T-helper 1 cell treated with Interleukin-12 subunit alpha and Interleukin-12 subunit beta and Interleukin-4 antibody, amounts not matched to agents 30 μg/mL and 1 μg/mL, for 36 hours (primary cell): ENCODE data around the gene CCR7.
"Not testable (repeated sequence)": the region's sequence is repeated elsewhere in the genome, so short reads cannot be mapped to it uniquely, and the experiment has no call there.

Experiments
- H3K27ac Mint-ChIP-seq: one replicate; pipeline ENCODE4 v1.8.0; 2021; ENCODE audit warnings: mild to moderate bottlenecking, mixed read lengths
- H3K27me3 Mint-ChIP-seq: one replicate; pipeline ENCODE4 v1.8.0; 2021; ENCODE audit warnings: low read depth, mixed read lengths
- H3K36me3 Mint-ChIP-seq: one replicate; pipeline ENCODE4 v1.8.0; 2021; ENCODE audit warnings: low read depth, mixed read lengths
- H3K4me1 Mint-ChIP-seq: one replicate; pipeline ENCODE4 v1.8.0; 2021; ENCODE audit warnings: low read depth, mixed read lengths
- H3K4me3 Mint-ChIP-seq: one replicate; pipeline ENCODE4 v1.8.0; 2021; ENCODE audit warnings: mild to moderate bottlenecking, moderate library complexity, mixed read lengths
- H3K9me3 Mint-ChIP-seq: one replicate; pipeline ENCODE4 v1.8.0; 2021; ENCODE audit warnings: mixed read lengths

The CCR7 gene

DNA sequence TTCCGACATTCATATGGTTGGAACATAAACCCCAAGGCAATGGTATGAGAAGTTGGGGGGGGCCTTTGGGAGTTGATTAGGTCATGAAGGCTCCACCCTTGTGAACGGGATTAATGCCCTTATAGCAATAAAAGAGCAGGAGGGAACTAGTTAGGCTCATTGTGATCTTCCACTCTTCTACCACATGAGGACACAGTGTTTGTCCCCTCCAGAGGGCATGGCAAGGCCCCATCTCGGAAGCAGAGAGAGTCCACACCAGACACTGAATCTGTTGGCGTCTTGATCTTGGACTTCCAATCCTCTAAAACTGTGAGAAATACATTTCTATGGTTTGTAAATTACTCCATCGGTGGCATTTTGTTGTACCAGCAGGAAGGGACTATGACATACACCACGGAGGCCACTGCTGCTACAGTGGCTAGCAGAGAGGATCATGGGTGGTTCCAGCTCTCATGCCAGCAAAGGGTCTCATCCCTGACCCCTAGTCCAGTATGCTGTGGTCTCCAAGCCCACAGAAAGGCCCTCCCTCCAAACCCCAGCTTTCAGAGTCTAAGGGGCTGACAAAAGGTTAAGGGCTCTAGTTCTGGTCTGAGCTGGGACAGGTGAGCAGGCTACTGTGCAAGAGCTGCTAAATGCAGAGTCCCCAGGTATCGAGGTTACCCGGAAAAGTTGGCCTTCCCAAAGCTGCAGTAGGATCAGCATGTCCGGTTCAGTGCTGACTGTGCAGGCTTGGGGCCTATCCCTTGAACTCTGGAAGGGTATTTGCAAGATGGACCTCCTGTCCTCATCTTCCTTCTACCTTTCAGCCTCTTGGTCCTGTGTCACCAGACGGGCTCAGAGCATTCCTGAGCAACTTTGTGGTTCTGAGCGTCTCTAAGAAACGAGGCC is 12.2 kb downstream of the CCR7 start:
- H3K27me3 Mint-ChIP-seq: no peaks in the 10 kb centered on the region
- H3K36me3 Mint-ChIP-seq: peaks cover 69% of the 10 kb centered on the region
- H3K4me1 Mint-ChIP-seq: peaks cover 78% of the 10 kb centered on the region
- no peaks in the 10 kb centered on the region for H3K9me3 Mint-ChIP-seq
- peak overlapping the region; percentile 86 for H3K27ac Mint-ChIP-seq
- no peak overlapping the region for H3K4me3 Mint-ChIP-seq

DNA sequence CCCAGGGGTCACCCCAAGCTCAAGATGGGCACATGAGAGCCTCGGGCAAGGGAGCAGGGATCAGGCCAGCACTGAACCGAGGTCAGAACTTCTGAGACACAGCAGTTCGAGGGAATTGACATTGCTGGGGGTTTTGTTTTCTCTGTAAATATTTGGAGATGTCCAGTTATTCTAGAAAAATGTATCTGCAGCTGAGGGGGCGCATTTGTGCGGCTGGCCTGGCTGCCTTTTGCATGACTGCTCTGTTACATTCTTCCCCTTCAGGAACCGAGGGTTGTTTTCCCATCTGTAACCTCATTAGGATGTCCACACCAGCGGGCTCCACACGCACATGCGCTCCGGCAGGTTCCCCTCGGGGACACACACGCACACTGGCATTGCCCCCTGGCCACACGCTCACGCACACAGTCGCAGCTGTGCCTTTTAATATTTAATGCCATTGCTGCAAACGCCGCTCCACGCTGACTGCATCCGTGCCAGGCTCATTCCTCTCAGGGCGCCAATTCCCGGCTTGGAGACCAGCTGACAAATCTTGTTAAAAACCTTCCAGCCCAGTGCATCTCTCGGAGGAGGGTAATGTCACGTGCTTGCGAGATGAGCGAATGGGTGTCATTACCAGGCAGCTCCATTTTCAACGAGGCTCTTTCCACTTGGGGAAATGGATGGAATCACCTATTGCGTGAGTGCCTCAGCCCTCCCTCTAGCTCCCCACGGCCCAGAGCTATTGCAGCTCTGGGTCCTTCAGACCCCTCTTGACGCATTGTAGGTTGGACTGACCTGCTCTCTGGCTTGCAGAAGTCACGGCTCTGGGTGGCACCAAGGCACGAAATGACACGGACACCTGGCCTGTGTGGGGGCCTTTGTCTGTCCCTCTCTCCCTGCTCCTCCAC is 13.1 kb downstream of the CCR7 start:
- Mint-ChIP-seq H3K4me3 (no peak overlapping the region), H3K9me3 (no peaks in the 10 kb centered on the region), H3K27me3 (no peaks in the 10 kb centered on the region), H3K27ac (peak overlapping the region; percentile 26), H3K4me1 (peaks cover 82% of the 10 kb centered on the region), H3K36me3 (peaks cover 63% of the 10 kb centered on the region)

DNA sequence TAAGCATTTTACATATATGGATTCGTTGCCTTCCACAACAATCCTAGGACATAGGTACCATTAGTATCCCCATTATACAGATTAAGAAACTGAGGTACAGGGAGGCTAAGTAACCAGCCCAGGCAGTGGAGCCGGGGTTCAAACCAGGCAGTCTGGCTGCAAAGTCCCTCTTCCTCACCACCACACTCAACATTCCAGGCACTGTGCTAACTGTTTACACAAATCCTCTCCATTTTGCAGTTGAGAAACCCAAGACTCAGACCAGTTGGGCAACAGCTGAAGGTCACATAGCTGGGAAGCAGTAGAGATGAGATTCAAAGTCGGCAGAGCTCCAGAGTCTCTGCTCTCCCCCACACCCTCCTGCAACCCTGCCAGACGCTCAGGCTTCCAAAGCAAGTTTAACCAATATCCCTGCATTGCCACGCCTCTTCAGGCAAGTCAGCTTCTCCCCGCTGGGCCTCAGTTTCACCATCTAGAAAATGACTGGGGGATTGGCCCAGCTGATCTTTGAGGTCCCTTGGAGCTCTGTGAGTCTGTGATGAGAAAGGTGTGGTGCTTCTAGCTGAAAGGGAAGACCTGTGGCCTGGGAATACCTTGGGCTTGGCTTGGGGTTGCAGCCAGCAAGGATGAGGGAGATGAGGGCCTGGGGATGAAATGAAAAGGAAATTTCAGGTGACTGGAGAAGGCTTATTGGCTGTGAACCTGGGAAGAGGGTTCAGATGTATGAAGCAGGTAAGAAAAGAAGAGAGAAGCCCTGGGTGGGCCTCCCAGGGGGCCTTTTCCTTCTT is 14.0 kb downstream of the CCR7 start:
- H3K27ac Mint-ChIP-seq: no peak overlapping the region
- H3K36me3 Mint-ChIP-seq: peaks cover 58% of the 10 kb centered on the region
- H3K4me3 Mint-ChIP-seq: no peak overlapping the region

DNA sequence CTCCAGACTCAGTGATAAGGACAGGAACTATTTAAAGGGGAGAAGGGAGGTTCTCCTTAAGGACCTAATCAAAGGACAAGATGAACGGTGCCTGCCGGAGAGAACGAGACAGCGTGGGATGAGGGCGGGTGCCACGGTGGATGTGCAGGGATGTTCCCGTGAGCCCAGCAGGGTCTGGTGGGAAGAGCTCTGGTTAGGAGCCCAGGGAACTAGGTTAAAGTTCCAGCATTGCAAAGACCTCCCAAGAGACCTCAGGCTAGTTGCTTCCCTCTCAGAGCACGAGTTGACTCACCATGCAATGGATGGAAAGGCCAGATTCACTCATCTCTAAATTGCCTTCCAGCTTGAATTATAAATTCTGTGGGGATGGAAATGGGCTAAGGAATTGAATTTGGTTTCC is 14.7 kb downstream of the CCR7 start:
- H3K27ac Mint-ChIP-seq: no peak overlapping the region
- H3K36me3 Mint-ChIP-seq: peaks cover 53% of the 10 kb centered on the region
- H3K4me3 Mint-ChIP-seq: no peak overlapping the region
- peaks cover 75% of the 10 kb centered on the region for H3K4me1 Mint-ChIP-seq
- no peaks in the 10 kb centered on the region for H3K9me3 Mint-ChIP-seq
- no peaks in the 10 kb centered on the region for H3K27me3 Mint-ChIP-seq

More for the DNA sequence above, 14.0 kb downstream of the CCR7 start:
- no peaks in the 10 kb centered on the region for H3K27me3 Mint-ChIP-seq
- H3K9me3 Mint-ChIP-seq: no peaks in the 10 kb centered on the region
- peaks cover 81% of the 10 kb centered on the region for H3K4me1 Mint-ChIP-seq

DNA sequence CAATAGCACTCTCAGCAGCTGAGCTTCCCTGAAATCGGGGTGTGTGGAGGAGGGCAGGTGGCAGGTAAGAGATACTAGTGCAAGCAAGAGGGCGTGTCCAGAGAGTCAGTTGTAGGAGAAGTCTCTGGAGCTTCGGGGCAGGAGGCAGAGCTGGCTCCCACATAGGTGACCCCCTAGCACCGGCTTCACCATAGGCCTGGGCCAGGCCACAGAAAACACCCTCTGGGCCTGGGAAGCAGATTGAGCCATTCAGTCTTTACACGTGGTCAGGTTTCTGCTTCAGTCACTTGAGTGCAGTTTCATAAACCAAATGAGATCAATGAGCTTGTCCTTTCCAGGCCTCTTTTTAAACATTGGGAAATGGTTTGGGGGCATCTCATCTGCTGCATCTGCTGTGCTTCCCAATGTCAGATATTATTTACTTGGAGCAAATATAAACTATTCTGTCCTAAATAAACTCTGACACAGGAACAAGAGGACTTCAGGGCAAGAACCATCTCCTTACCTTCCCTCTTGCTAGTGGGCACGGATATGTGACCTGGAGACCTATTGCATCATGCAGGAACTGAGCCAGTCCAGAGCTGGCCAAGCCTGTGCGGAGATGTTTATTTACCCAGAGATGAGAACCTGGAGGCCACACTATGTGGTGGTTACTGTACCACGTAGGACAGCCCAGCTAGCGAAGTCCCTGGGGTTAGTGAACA is 16.1 kb downstream of the CCR7 start:
- H3K36me3 Mint-ChIP-seq: peaks cover 42% of the 10 kb centered on the region
- no peak overlapping the region for H3K4me3 Mint-ChIP-seq
- peaks cover 2% of the 10 kb centered on the region for H3K27me3 Mint-ChIP-seq
- H3K27ac Mint-ChIP-seq: peak overlapping the region; percentile 45
- H3K4me1 Mint-ChIP-seq: peaks cover 63% of the 10 kb centered on the region
- no peaks in the 10 kb centered on the region for H3K9me3 Mint-ChIP-seq

DNA sequence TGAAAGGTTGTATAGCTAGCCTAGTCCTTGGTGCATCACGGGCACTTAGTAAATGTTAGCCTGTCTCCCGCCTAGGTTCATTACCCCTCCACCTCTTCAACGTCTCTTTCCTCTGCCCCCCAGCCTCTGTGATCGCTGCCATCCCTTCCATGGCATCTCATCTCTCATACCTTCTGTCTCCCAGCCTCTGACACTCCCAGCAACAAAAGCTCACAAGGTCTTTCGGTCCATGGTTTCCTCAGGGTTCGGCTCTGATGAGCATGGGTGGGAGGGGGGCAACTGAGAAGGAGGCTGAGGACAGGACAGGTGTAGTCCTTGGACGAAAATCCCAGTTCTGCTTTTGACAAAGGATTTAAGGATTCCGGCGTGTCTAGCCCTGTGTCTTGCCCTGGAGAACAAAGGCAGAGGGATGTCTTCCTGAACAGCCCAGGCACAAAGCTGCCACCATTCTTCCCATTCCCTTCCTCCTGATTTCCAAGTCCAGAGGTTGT is 16.7 kb downstream of the CCR7 start:
- Mint-ChIP-seq H3K4me1 (peaks cover 57% of the 10 kb centered on the region), H3K27ac (peak overlapping the region; percentile 61), H3K36me3 (peaks cover 36% of the 10 kb centered on the region), H3K9me3 (no peaks in the 10 kb centered on the region), H3K27me3 (peaks cover 2% of the 10 kb centered on the region), H3K4me3 (no peak overlapping the region)

DNA sequence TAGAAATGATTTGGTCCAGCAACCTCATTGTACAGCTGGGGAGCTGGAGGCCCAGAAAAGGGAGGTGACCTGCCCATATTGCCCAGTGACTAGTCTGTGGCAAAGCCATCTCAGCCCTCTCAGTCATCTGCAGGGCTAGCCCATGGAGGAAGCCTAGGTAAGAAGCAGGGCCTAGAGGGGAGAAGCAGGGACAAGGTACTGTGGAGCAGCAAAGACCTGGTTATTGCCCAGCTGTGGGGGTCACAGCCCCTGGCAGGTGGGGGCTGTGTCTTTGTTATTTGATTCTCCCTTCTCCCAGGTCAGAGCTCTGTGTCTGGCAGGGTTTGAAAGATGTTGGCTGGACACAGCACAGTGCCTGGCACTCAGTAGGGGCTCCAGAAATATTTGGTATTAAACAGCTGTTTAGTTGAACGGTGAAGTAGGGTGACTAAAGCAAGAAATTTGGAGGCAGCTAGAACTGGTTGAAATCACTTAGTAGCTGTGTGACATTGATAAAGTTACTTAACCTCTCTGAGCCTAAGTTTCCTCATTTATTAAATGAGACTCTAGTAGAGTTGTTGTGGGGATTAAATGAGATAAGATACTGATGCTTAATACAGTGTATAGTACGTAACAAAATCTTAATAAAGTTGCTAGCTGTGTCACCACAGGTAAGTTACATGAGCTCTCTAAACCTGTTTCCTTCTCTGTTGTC is 17.3 kb downstream of the CCR7 start:
- H3K36me3 Mint-ChIP-seq: peaks cover 31% of the 10 kb centered on the region
- no peak overlapping the region for H3K4me3 Mint-ChIP-seq
- peaks cover 2% of the 10 kb centered on the region for H3K27me3 Mint-ChIP-seq
- H3K4me1 Mint-ChIP-seq: peaks cover 57% of the 10 kb centered on the region
- H3K9me3 Mint-ChIP-seq: no peaks in the 10 kb centered on the region
- H3K27ac Mint-ChIP-seq: peak overlapping the region; percentile 61

DNA sequence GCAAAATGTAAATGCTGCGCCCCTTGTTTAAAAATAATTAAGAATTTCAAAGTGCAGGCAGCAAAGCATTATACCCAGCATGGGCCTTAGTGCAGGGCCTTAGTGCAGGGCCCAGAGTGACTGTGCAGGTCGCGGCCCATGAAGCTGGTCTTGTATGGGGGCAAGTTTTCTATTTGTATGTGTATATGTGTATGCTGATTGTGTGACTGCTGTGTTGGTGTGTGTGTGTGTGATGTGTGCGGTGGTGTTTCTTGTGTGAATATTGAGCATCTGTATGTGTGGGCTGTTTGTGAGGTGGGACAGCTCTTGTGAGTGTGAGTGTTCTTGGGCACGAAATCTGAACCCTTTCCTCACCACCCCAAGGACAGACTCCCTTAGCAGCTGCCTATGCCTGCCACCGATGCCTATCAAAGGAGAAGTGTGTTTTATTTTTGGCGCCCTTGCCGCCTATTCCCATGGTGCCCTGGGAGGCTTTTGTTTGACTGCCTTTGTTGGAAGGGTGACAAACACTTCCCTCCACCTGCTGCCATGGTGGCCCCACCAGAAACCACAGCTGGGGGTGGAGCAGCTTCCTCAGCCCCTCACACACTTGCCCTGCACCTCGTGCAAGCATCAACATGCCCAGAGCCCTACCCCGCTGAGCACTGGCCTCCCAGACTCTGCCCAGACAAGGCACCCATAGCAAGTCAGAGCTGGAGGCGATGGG is 18.0 kb downstream of the CCR7 start:
- peak overlapping the region; percentile 5 for H3K4me3 Mint-ChIP-seq
- H3K4me1 Mint-ChIP-seq: peaks cover 56% of the 10 kb centered on the region
- no peaks in the 10 kb centered on the region for H3K9me3 Mint-ChIP-seq
- H3K27me3 Mint-ChIP-seq: peaks cover 2% of the 10 kb centered on the region
- peaks cover 24% of the 10 kb centered on the region for H3K36me3 Mint-ChIP-seq
- peak overlapping the region; percentile 32 for H3K27ac Mint-ChIP-seq

DNA sequence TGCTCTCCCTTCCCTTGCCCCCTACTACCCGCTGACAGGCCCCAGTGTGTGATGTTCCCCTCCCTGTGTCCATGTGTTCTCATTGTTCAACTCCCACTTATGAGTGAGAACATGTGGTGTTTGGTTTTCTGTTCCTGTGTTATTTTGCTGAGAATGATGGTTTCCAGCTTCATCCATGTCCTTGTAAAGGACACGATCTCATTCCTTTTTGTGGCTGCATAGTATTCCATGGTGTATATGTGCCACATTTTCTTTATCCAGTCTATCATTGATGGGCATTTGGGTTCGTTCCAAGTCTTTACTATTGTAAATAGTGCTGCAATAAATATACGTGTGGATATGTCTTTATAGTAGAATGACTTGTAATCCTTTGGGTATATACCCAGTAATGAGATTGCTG is 18.8 kb downstream of the CCR7 start:
- H3K4me3 Mint-ChIP-seq, H3K9me3 Mint-ChIP-seq, H3K27me3 Mint-ChIP-seq, H3K27ac Mint-ChIP-seq: not testable (repeated sequence)
- peaks cover 61% of the 10 kb centered on the region for H3K4me1 Mint-ChIP-seq
- H3K36me3 Mint-ChIP-seq: peaks cover 20% of the 10 kb centered on the region

DNA sequence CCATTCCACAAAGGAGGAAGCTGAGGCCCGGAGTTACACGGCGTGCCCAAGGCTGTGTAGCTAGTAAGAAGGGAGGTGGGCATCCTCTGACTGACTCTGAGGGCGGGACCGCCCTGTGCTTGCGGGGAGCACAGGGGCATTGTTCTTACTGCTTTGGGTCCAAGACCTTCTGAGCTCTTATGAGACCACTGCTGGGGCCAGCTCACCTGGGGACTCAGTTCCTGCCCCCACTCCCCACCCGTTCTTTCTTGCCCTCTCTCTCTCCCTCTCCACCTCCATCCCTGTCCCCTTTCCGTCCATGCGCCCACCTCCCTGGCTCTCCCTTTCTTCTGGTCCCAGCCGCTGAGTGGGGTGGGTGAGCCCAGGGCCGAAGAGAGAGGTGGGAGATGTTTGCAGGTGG is 19.6 kb downstream of the CCR7 start:
- H3K36me3 Mint-ChIP-seq: peaks cover 12% of the 10 kb centered on the region
- H3K27me3 Mint-ChIP-seq: peaks cover 2% of the 10 kb centered on the region
- no peak overlapping the region for H3K4me3 Mint-ChIP-seq
- H3K4me1 Mint-ChIP-seq: peaks cover 61% of the 10 kb centered on the region
- H3K27ac Mint-ChIP-seq: no peak overlapping the region
- no peaks in the 10 kb centered on the region for H3K9me3 Mint-ChIP-seq

DNA sequence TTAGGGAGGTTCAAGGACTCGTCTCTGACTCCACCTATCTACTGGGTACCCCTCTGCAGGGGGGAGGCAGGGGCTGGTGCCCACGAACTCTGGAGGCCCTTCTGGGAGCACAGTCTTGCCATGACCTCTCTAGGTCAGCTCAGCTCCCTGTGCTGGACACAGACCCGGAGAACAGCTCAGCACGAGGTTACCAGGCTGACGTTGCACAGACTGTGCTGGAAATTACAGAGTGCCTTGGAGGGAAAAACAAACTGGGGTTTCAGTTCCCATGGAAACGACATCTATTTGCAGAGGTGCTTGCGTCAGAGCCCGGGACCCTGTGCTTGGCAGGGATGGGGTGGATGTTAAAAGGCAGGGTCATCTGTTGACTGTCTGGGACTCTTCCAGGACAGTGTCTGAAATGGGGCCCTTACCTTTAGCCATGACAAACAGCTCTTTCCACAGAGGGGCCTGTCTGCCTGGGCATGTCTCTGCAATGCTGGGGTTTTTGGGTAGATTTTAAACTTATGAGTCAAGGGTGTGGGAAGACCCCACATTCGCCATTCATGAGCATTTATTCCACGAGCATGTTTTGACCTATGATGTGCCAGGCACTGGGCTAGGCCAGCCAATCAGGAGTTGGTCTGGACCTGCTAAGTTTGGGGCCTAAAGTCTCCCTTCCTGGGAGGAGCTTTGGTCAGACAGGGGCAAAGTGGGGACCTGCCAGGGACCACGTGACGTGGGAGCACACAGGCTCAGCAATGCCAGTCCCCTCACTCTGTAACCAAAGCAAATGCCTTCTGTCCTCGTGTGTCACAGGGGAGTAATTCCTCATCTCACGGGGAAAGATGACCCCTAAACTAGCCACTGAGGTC is 22.5 kb downstream of the CCR7 start:
- H3K27ac Mint-ChIP-seq: peak overlapping the region; percentile 38
- no peaks in the 10 kb centered on the region for H3K9me3 Mint-ChIP-seq
- peaks cover 2% of the 10 kb centered on the region for H3K27me3 Mint-ChIP-seq
- H3K4me1 Mint-ChIP-seq: peaks cover 65% of the 10 kb centered on the region
- no peak overlapping the region for H3K4me3 Mint-ChIP-seq
- H3K36me3 Mint-ChIP-seq: peaks cover 6% of the 10 kb centered on the region

DNA sequence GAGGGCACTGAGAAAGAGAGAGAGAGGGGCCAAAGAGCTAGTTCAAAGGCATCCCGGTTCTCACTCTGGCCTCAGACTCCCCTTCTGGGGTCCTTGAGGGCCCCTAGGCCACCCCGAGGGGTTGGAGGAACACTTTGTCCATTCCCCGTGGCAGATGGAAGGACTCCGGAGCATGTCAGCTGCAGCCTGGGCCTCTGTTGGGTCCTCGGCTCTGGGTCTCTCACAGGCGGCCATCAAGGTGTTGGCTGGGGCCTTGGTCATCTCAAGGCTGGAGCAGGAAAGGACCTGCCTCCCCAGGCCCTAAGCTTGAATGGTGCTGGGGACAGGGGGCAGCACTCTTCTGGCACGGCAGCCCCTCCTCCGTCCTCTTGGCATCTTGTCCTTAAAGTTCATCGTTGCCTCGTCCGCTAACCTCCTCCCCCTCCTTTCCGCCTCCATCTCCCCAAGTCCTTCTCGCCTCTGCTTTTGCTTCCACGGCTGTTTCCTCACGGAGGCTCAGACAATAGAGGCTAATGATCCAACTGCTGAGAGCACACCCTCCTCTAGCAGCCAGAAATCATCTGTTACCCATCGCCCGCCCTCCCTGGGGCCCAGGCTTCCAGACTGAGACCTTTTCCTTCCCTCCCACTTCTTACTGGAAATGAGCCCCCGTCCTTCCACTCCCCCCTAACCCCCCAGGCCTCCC is 23.3 kb downstream of the CCR7 start:
- H3K27ac Mint-ChIP-seq: peak overlapping the region; percentile 62
- H3K4me3 Mint-ChIP-seq: peak overlapping the region; percentile 61
- H3K36me3 Mint-ChIP-seq: peaks cover 9% of the 10 kb centered on the region
- H3K27me3 Mint-ChIP-seq: peaks cover 2% of the 10 kb centered on the region
- H3K4me1 Mint-ChIP-seq: peaks cover 64% of the 10 kb centered on the region
- H3K9me3 Mint-ChIP-seq: no peaks in the 10 kb centered on the region
